Measurements from ENCODE around the gene RP9. TPM values are rescaled to one million over a fixed set of nuclear protein-coding genes. Genes with fewer than 3 reads are reported as not detected.
"Not testable (repeated sequence)": the region's sequence is repeated elsewhere in the genome, so short reads cannot be mapped to it uniquely, and the experiment has no call there.

RP9 gene
- total RNA-seq, 1 experiment from 2014 or later, result 38.4 TPM

DNA sequence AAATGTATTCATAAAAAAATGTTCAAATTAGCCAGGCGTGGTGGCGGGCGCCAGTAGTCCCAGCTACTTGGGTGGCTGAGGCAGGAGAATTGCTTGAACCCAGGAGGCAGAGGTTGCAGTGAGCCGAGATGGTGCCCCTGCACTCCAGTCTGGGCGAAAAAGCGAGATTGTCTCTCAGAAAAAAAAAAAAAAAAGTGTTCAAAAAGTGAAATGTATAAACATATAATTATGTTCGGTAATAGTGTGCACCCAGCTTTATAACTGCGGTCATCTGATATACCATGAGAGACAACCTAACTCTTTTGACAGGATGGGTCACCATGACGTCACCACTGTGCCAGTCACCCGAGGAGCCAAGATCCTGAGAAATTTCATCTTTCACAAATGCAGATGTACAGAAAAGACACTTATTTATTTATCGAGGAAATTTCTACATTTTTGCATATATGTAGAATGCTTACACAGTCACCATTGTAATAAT lies 594 bp upstream of the RP9 start:
- in situ Hi-C loops (cut with HindIII; ENCODE audit: low pct_unique_long_range_greater_than_20kb, low sequenced_read_pairs), result no loop called here
- peak; percentile 34 for DNase-seq (ENCODE audit: low read depth, low spot score)

DNA sequence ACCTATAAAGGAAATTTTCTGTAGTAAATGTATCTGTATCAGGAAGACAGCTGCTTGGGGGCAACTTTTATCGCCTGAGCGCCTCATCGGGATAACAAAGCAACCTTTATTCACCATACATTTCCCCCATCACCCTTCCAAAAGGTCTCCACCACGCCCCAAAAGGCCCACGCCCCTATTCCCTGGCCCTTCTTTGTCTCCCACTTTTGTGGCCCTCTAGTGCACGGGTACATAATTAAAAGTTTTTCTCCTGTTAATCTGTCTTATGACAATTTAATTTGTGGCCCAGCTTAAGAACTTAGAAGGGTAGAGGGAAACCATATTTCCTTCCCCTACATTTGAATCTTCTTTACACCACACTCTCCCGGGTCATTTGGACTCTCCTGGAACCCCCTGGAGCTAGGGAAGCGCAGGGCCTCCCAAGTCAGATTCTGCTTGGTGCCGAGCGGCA lies 625 bp downstream of the RP9 start:
- in situ Hi-C loops (cut with HindIII; ENCODE audit: low pct_unique_long_range_greater_than_20kb, low sequenced_read_pairs), result no loop called here

DNA sequence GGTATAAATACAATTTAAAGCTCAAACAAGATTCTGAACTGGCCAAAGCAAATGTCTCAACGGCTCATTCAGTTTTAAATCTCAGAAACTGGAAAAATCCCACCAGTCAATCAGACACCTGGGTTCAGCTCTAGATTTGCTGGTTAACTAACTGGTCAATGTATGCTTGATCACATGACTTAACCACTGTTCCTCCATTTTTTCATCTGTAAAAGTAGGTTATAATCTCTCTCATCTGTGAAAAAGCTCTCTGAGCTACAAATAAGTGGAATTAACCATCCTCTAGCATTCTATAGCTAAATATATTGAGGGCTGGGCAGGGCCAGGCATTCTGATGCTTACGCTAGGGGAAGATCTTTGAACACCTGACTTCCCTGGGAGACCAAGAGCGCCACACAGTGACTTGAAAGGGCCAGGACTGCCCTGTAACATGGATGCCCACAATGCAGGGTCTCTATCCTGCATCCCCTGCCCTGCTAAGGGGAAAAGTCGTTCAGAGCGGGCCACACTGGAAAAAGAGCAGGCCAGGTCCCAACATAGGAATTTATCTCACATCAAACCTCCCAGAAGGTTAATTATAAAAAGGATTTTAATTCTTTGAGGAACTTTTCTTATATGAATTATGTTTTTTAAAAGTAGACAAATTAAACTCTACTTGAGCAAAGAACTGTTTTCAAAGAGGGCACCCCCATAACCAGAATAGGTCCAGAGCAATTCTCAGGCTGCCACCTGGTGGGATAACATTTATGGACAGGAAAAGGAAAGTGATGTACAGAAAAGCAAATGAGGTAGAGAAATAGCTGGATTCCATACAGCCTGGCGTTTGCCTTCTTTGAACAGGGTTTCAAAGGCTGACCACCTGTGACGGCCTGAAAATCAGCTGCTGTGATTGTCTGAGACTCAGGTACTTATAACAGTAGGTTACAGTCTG lies 1.8 kb downstream of the RP9 start:
- peak; percentile 72 for DNase-seq (ENCODE audit: low read depth, low spot score)

More for the DNA sequence above, 625 bp downstream of the RP9 start:
- DNase-seq (ENCODE audit: low read depth, low spot score), result peak; percentile 58

DNA sequence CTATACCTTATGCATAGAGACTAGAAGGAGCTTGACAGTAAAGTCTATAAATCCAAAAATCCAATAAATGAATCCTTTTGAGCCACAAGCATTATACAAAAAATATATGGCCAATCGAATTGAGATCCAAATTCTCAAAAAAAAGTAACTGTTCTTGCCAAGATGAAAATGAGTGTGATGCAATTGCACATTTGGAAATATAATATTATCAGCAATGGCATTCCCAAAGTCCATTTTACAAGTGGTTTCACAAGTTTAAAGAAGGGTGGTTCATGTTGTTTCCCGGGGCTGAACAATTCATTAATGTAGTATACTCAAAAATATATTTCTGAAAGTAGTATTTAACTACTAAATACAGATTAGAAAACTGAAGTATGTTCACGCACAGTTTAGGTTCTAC lies 7.3 kb downstream of the RP9 start:
- no peak for DNase-seq (ENCODE audit: low read depth, low spot score)
- in situ Hi-C loops (cut with HindIII; ENCODE audit: low pct_unique_long_range_greater_than_20kb, low sequenced_read_pairs), result no loop called here

More for the DNA sequence above, 1.8 kb downstream of the RP9 start:
- in situ Hi-C loops (cut with HindIII; ENCODE audit: low pct_unique_long_range_greater_than_20kb, low sequenced_read_pairs), result no loop called here

DNA sequence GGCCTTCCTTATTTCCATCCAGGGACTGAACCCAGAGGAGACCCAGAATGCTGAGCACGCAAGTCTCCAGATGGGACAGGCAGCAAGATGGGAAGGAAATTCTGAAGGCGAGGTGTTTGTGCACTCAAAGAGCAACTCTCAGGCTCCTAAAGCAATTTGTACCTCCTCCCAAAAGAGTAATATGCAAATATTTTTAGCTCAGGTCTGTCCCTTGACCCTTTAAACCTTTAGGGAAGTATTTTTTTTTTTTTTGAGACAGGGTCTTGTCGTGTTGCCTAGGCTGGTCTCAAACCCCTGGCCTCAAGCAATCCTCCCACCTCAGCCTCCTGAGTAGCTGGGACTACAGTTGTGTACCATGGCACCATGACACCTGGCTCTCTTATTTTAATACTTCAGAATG lies 8.4 kb downstream of the RP9 start:
- in situ Hi-C loops (cut with HindIII; ENCODE audit: low pct_unique_long_range_greater_than_20kb, low sequenced_read_pairs), result no loop called here
- DNase-seq (ENCODE audit: low read depth, low spot score), result no peak

DNA sequence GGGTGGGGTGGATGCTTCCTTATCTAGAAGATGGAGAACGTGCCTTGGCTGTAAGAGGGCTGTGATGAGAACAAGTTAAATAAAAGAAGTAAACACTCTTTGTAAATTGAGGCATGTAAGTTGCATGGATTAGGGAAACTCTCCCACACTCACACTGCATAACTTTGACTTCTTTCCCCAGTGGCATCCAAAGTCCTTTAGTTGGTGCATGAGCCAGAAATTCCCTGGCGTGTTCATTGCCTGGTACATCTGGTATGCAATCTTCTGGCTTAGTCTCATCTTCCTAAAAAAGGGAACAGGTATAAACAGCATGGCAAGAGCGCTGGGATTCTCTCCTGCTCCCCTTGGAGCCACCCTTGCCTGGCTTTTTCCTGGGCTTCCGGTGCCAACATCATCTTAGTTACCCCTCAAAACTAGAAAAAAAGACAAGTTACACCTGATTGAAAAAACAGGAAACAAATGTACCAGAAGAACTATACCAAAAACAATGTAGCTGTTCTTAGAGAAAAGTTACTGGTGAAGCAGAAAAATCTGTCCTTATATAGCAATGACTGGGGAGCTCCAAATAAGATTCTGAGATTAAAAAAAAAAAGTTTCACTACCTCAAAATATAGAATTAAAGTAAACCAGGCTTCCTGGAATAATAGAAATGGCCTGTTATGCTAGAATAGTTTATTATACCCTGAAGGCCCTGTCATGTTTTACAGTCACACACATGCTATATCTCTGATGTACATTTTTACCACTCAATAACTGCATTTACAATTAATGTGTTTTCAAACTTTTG lies 9.9 kb downstream of the RP9 start:
- no peak for DNase-seq (ENCODE audit: low read depth, low spot score)
- in situ Hi-C loops (cut with HindIII; ENCODE audit: low pct_unique_long_range_greater_than_20kb, low sequenced_read_pairs), result no loop called here

DNA sequence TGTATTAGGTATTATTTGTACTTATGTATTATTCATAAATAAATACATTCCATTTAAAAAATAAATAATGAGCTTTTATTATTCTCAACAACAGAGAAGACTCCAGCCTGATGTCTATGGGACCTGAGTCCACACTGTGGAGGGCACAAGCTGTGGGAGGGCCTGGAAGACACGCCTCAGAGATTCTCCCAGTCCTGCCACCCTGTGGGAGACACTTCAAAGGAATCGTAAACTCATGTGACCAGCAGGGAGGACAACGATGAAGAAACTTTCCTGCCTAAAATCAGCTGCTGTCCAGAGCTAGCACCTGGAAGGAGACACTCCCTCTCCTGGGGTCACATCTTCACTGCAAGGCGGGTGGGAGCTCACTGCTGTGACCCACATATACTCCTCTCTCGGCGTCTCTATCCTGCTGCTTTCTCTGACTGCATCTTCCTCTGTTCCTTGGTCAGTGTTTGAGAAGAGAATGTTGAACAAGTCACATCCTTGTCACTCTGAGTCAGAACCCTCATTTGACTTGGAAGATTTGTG lies 14.4 kb downstream of the RP9 start:
- DNase-seq (ENCODE audit: low read depth, low spot score); in situ Hi-C loops (cut with HindIII; ENCODE audit: low pct_unique_long_range_greater_than_20kb, low sequenced_read_pairs): not testable (repeated sequence)

DNA sequence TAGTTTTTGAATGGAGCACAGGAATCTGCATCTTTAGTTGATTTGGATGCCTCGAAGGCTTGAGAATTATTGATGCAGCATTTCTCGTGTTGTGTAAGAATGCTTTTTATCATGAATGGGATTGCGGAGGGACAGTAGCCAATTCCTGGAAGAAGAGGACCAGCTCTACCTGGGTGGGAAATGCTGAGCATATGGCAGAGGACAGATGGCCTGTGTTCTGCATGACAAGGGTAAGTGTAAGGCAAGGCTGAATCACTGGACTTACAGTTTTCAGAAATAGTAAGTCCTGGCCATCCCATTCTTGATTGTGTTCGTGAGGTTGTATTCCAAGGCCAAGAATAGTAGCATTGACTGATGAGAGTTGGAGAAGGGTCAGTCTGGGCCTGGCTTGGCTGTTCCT lies 15.9 kb downstream of the RP9 start:
- in situ Hi-C loops (cut with HindIII; ENCODE audit: low pct_unique_long_range_greater_than_20kb, low sequenced_read_pairs), result no loop called here
- no peak for DNase-seq (ENCODE audit: low read depth, low spot score)

DNA sequence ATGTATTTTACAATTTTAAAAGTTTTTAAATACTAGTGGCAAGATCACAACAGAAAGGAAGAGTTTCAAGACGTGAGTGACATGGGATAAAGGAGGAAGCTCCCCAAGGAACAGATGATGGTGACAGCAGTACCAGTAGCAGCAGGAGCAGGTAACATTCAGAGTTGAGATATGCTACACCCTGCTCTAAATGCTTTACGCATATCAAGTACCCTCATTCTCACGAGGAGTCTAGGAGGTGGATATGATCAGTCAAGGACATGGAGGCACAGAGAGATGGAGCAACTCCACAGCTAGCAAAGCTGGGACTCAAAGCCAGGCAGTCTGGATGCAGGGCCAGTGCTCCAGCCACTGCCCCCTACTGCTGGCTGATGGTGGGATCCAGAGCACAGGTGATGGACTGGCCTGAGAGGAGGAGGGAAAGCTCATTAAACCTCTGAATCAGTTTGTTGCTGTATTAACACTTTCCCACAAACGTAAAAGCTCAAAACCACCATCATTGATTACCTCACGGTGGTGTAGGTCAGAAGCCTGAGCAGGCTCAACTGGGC lies 17.5 kb downstream of the RP9 start:
- no peak for DNase-seq (ENCODE audit: low read depth, low spot score)
- in situ Hi-C loops (cut with HindIII; ENCODE audit: low pct_unique_long_range_greater_than_20kb, low sequenced_read_pairs), result no loop called here

DNA sequence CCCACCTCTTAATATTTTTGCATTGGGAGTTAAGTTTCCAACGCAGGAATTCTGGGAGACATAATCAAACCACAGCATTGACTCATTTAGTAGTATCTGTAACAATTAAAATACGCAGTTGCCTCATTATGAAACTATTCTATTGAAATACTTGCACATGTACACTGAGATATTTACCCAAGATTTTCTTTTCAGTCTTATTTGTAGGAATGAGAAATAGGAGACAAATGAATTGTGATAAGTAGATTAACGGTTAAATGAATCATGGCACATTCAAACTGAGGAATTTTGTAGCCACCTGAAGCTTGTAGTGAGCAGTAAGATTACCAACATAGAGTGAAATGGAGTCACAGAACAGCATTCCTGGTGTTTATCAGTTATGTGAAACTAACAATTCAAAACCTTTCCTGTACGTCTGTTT lies 18.1 kb downstream of the RP9 start:
- in situ Hi-C loops (cut with HindIII; ENCODE audit: low pct_unique_long_range_greater_than_20kb, low sequenced_read_pairs), result no loop called here
- DNase-seq (ENCODE audit: low read depth, low spot score), result no peak

DNA sequence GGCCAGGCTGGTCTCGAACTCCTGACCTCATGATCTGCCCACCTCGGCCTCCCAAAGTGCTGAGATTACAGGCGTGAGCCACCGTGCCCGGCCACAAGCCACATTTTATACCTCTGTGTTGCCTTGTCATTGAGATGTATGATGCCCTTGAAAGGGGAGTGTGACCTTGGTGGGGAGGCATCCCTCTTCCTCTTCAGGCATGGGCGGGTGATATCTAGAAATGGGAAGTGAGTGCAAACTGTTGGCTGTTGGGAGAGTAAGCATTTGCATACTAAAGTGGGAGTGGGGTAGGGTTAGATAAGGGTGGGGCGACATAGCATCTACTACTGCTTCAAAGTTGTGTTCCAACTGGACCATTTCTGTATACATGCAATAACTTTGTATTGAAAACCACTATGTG lies 20.1 kb downstream of the RP9 start:
- in situ Hi-C loops (cut with HindIII; ENCODE audit: low pct_unique_long_range_greater_than_20kb, low sequenced_read_pairs), result no loop called here

DNA sequence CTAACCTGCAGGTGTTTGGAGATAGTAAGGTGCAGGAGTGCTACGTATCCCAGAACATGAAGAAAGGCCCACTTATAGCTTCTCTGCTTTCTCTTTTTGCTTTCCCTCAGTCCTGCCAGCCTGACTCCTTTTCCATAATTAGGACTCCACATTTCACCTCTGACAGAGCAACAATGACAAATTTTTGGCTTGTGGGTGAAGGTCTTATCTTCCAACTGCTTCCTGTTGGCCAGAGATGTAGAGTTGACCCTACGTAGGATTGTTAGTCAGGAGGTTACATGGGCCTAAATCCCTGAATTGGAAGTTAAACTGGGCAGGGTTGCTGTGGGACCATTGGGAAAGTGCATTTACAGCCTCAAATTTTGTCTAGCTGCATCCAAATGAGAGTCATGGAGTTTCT lies 21.3 kb downstream of the RP9 start:
- in situ Hi-C loops (cut with HindIII; ENCODE audit: low pct_unique_long_range_greater_than_20kb, low sequenced_read_pairs), result no loop called here
- no peak for DNase-seq (ENCODE audit: low read depth, low spot score)

More for the DNA sequence above, 20.1 kb downstream of the RP9 start:
- no peak for DNase-seq (ENCODE audit: low read depth, low spot score)

DNA sequence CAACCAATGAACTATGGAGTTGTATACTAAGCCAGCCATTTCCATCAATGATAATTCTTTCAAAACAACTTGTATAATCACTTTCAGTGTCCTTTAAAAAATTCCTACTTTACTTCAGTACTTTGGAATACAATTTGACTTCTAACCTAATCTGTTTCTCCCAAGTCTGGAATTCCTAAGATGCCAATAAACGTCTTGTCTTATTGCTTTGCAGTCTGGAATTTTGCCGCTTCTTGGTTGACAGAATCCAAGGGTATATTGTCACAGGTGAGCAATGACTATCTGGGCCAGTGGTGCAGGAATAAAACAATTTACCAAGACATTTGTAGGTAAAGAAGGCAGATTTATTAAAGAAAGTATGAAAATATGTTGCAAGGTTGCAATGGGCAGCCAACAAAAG lies 21.8 kb downstream of the RP9 start:
- in situ Hi-C loops (cut with HindIII; ENCODE audit: low pct_unique_long_range_greater_than_20kb, low sequenced_read_pairs), result no loop called here
- no peak for DNase-seq (ENCODE audit: low read depth, low spot score)

DNA sequence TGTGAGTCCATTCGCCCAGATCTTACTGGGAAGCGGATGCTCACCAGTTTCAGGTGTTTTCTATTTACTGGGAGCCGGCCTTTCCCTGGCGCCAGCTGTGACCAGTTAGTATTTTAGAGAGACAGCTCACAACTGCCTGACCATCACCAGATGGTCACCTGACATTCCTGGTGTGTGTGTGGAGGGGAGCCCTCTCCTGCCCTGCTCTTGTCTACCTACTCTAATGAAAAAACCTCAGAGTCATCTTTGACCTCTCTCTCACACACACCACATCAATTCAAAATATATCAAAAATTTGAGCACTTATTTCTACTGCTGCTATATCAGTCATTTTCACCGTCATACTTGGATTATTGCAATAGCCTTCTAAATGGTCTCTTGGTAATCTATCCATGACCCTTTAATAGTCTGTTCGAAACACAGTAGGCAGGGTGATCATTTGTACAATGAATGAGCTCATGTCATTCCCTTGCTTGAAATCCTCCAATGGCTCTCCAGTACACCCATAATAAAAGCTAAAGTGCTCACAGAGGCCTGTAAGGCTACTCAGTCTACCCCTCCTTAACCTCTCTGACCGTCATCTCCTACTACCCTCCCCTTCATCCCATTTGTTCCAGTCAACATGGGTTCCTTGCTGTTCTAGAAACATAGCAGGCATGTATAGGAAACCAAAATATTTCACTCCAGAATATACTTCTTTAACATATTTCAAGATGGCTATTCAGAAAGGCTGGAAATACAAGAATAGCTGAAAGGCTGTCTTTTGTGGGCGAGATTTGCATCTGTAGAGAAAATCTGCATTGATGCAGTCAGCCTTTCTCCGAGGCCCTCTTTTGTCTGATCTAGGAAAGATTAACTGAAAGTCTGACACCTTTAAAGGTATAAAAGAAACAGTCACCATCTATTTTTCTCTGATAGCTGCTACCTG lies 29.2 kb downstream of the RP9 start:
- in situ Hi-C loops (cut with HindIII; ENCODE audit: low pct_unique_long_range_greater_than_20kb, low sequenced_read_pairs), result no loop called here
- DNase-seq (ENCODE audit: low read depth, low spot score), result peak; percentile 36

DNA sequence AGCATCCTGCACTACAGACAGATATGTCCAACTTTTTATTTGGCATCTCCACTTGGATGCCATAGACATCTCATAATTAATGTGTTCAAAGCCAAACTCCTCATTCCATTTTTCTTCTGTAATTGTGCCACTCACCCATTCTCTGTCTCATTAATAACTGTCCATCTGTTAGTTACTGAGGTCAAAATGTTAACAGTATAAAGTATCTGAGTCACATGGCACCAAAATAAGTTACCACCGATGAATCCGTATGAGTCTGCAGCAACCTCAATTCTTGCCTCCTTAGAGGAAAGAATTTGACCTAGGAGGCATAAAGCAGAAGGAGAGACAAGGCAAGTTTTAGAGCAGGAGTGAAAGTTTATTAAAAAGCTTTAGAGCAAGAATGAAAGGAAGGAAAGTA lies 30.1 kb downstream of the RP9 start:
- in situ Hi-C loops (cut with HindIII; ENCODE audit: low pct_unique_long_range_greater_than_20kb, low sequenced_read_pairs), result no loop called here
- no peak for DNase-seq (ENCODE audit: low read depth, low spot score)

DNA sequence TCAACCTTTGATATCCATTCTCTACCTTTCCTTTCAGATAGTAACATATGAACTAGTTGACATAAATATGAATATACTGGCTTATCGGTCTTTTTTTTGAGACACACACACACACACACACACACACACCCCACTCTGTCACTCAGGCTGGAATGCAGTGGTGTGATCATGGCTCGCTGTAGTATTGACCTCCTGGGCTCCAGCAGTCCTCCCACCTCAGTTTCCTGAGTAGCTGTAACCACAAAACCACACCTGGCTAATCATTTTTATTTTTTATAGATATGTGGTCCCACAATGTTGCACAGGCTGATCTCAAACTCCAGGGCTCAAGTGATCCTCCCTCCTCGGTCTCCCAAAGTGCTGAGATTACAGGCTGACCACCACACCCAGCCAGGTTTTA lies 32.5 kb downstream of the RP9 start:
- no peak for DNase-seq (ENCODE audit: low read depth, low spot score)
- in situ Hi-C loops (cut with HindIII; ENCODE audit: low pct_unique_long_range_greater_than_20kb, low sequenced_read_pairs), result no loop called here
